22Rv1 (cell line): ENCODE measurements around the gene POLR2I.

Experiments
- ZFX ChIP-seq: fragments of 450-650 bp; IDR thresholded peaks from 2 replicates; pipeline ENCODE4 v1.6.1; 2017; ENCODE audit warnings: antibody characterized with exemption, borderline replicate concordance
- TF ChIP-seq, protein P1 (sequence below): fragments of 450-650 bp; IDR thresholded peaks from 2 replicates; pipeline ENCODE4 v1.5.1; 2017; ENCODE audit warnings: mild to moderate bottlenecking

DNA sequence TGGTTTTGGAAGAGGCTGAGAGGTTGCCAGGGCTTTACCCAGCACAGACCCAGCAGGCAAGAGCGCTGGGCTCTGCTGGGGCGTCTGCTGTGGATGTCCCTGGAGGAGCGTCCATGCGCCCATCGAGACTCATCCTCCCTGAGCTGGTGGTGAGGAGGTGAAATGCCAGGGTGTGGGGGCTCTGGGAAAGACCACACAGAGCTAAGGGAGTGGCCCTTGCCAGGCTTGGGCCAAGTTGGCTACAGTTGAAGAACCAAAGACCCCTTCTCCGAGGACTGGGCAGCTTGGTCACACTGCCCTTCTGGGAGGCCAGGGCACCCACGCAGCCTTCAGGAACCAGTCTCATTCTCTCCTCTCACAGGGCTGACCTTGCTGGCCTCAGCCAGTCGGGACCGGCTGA lies 28.3 kb downstream of the POLR2I start:
- TF ChIP-seq, protein P1, sequence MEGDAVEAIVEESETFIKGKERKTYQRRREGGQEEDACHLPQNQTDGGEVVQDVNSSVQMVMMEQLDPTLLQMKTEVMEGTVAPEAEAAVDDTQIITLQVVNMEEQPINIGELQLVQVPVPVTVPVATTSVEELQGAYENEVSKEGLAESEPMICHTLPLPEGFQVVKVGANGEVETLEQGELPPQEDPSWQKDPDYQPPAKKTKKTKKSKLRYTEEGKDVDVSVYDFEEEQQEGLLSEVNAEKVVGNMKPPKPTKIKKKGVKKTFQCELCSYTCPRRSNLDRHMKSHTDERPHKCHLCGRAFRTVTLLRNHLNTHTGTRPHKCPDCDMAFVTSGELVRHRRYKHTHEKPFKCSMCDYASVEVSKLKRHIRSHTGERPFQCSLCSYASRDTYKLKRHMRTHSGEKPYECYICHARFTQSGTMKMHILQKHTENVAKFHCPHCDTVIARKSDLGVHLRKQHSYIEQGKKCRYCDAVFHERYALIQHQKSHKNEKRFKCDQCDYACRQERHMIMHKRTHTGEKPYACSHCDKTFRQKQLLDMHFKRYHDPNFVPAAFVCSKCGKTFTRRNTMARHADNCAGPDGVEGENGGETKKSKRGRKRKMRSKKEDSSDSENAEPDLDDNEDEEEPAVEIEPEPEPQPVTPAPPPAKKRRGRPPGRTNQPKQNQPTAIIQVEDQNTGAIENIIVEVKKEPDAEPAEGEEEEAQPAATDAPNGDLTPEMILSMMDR = no peak
- TF ChIP-seq ZFX = no peak
